Femur (tissue), 1 donor: ENCODE data around the gene LAMTOR2.
"Not testable (repeated sequence)": the region's sequence is repeated elsewhere in the genome, so short reads cannot be mapped to it uniquely, and the experiment has no call there.

Source experiments
- DNase-seq: peaks from one replicate; pipeline ENCODE4 v3.0.0-alpha.2; 2017

Gene LAMTOR2

GRCh38 chr1:156054500-156055280 is at the start of gene LAMTOR2:
TSS of gene LAMTOR2 (plus strand) at chr1:156054782. CDS start at chr1:156054890, 108 bp downstream.
- peak; percentile 99 for DNase-seq

- no peak for DNase-seq
These were observed 49.6 kb upstream of the LAMTOR2 start for GRCh38 chr1:156004843-156005584.

DNA sequence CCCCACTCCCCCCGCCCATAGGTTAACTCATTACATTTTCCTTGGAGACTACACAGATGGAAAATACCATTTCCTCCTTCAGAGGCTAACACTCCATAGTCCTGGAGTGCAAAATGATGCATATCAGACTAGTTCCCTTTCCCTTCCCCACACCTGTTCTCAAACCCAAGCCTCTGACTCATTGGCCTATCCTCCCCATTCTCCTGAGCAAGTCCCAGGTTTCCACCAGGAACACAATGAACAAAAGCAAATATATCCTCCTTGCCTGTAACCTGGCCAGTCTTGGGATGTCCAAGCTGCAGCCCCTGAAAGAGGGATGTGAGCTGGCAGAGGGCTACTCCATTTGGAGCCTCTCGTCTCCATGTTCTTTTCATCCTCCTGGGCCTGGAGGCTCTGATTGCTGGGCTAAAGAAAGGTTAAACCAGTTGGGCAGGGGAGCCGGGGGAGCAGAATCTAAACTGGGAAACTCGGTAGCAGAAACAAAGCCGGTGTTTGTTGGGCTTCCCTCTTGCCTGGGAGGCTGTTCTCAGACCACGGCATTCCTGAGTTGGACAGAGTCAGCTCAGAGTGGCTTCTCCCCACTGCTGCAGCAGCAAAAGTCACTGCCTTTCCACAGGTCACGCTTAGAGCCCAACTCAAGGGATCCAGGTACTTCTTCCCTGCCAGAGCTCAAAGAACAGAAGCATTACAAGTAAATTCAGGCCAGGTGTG is 47.8 kb upstream of the LAMTOR2 start:
- no peak for DNase-seq

- DNase-seq, result no peak
These were observed 45.2 kb upstream of the LAMTOR2 start for GRCh38 chr1:156009404-156009803.

DNA sequence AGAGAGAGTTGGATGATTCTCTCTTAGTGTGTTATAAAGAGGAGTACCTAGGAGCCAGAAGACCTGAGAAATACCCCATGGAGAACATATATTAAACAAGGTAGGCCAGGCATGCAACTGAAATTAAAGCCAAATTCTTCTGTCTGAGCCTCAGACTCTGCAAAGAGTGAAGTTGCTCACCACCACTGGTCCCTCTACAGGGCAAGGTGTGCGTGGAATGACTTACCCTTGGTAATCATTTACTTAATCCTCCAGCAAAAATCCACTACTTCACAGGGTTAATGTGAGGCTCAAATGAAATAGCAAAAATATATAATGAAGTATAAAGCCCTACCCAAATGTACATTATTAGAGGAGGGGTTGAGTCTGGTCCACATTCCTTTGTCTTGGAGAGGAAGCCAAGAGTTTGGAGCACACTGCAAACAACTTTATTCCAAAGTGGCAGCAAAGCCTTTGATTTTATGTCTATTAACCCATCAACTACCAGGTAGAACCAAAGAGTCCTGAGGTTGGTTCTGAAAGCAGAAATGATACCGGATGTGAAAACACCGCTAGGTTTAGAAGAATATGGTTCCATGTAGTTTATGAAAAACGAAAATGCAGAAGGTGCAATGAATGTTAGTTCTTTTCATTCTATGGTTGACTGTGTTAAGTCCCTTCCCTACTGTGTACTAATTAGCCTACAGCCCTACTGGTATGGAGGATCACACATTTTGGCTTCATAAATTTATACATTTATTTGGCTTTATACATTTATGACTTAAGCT is 42.3 kb upstream of the LAMTOR2 start:
- no peak for DNase-seq

DNA sequence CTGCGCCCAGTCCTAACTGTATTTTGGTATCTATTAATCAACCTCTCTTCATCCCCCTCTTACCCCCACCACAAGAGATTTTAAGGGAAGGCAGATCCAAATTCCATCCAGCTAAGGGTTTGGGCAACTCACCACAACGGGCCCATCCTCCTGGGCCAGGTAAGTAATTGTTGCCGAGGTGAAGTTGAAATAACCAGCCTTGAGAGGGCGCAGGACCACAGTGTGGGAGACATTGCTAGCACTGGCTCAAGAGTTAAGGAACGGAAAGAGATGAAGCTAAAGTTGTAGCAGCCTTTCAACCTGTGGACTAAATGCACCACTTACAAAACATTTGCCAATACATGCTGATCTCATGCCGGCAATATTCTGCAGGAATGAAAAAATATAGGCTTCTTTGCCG is 39.8 kb upstream of the LAMTOR2 start:
- DNase-seq, result no peak

GRCh38 chr1:156019946-156020292 is 34.7 kb upstream of the LAMTOR2 start:
- DNase-seq, result no peak

DNA sequence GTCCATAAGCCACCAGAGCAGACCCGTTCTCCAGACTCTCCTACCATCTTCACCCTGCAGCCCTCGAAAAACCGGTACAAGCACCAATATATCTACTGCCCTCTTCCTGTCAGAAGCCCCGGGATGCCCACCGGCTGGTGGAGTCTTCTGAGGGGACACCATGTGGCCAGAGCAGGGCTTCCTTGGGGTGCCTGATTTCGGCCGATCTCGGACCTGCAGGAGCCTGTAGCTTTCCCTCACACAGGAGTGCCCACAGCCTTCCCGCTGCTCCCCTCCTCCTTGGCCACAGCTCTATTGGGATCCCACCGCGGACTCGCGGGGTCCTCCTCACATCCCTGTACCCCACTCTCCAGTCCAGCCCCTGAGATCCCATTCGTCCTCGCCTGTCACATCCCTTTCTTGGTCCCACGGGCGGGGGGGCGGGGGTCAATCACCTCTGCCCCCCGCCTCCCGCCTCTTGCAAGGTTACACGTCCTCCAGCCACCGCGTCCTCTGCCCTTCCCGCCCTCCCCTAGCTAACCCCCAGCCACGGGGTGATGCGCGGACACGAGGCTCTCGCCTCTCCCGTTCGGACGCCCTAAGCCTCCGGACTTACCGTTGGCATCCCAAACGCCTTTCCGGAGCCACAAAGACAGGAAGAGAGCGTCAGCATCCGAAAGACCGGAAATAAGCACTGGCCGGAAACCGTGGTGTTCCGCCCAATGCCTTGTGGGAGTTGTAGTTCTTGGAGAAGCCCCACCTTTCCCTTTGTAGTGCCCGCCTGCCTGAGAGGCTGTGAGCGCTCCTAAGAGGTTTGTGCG is 34.1 kb upstream of the LAMTOR2 start, which contains the start of gene SSR2:
Gene SSR2, minus strand, starts transcription at position 659 of the 800 bp plus-strand sequence. CDS start 784 bp downstream, outside the sequence.
- DNase-seq, result peak; percentile 94

GRCh38 chr1:156021093-156021428 is 33.5 kb upstream of the LAMTOR2 start:
- no peak for DNase-seq

DNA sequence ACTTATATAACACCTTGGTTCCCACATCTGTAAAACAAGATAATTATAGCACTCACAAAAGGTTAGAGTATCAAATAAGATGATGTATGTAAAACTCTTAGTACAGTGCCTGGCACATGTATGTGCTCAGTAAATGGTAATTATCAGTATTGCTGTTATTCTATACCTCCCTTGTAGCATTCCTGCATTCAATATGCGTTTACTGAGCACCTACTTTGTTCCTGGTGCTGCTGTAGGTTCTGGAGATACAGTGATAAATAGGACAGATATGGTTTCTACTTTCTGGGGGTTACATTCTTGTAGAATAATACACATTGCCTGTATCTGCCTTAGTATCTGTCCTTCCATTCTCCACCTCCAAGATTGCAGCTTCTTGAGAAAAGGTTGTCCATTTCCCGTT is 32.6 kb upstream of the LAMTOR2 start:
- DNase-seq, result no peak

DNA sequence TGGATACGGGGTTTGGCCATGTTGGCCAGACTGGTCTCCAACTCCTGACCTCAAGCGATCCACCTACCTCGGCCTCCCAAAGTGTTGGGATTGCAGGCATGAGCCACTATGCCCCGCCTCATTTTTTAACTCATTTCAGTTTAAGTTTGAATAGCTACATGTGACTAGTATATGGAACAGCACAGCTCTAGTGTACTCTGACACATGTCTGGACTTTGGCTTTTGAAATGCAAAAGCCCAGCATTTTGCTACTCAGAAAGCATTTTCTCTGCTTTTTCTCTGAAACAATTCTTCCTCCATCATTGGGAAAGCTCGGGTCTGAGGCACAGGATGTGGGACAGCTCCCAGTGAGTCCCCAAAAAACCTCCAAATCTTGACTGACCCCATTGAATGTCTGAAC is 29.8 kb upstream of the LAMTOR2 start:
- DNase-seq, result no peak

DNA sequence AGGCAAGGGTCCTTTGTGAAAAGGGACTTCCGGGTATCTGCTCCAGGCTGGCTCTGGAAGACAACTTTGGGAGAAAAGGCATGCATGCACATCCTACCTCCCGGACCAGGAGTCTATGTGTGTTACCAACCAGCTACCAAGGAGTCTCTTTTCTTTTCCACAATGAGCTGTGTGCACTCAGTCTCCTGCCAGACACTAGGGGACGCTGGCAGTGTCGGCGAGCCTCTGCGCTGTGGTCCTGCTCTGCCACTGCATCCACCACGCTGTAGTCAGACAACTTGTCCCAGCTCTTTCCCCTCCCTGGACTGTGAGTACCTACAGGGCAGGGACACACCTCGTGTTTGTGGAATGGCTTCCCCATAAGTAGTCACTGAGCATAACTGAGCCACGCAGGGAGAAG is 28.7 kb upstream of the LAMTOR2 start:
- DNase-seq, result peak; percentile 41

- DNase-seq, result no peak
These were observed 28.0 kb upstream of the LAMTOR2 start for GRCh38 chr1:156026588-156026987.

GRCh38 chr1:156033011-156033410 is 21.6 kb upstream of the LAMTOR2 start:
- no peak for DNase-seq

GRCh38 chr1:156034991-156035390 is 19.6 kb upstream of the LAMTOR2 start:
- DNase-seq, result not testable (repeated sequence)

- DNase-seq, result no peak
These were observed 11.8 kb upstream of the LAMTOR2 start for GRCh38 chr1:156042828-156043227.

DNA sequence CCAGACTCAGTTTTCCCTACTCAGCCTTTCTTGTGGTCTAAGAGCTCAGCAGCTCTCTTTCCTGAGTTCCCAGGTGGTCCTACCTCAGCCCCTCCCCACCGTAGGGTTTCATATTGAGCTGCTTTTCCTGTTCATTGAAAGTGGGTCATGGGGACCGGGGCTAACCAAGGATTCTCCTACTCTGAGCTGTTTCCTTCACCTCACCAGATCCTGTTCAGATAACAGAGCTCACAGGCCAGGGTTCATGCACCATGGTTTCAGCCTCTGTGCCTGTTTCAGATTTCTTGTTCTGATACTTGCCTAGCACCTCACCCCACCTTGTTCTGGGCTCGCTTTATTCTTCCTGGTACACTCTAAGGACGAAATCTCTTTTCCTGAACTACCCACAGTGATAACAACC is 9.5 kb upstream of the LAMTOR2 start:
- DNase-seq, result no peak

DNA sequence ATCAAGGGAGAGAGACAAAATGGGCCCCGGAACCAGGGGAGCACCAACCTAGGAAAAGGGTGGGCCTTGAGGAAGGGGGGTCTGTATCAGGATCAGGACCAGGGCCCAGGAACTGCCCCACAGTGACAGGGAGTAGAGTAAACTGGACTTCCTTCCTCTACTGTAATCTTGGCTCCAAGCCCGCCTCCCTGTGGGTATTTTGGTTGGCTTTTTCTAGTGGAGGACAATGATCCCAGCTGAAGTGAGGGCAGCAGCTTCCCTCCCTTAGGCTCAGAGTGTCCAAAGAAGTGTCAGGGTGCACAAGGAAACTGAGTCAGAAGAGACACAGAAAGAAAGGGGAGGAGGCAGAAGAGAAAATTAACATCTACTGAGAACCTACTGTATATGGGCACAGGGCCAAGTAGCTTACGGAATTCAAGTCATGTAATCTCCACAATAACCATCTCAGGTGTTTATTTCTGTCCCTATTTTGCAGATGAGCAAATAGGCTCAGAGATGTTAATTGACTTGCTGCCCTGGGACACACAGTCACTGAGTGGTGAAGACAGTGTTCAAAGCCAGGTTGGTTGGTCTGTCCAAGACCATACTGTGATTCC is 5.8 kb upstream of the LAMTOR2 start:
- DNase-seq, result no peak

DNA sequence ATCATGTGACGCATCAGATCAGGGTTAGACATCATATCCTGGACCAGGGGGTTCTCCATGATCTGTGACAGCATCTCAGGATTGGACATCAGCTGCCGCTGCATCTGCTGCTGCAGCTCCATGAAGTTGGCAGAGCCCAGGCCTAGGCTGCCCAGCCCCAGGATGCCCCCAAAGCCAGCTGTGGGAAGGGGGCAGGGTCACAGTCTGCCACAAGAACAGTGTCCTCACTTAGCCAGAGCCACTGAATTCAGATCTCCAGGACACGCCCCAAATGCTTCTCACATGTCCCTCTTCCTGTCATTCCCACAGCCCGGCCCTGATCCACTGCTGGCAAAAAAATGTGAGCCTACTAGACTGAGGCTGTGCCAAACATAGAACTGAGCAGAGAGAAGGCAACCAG is 4.2 kb upstream of the LAMTOR2 start:
- peak; percentile 73 for DNase-seq

DNA sequence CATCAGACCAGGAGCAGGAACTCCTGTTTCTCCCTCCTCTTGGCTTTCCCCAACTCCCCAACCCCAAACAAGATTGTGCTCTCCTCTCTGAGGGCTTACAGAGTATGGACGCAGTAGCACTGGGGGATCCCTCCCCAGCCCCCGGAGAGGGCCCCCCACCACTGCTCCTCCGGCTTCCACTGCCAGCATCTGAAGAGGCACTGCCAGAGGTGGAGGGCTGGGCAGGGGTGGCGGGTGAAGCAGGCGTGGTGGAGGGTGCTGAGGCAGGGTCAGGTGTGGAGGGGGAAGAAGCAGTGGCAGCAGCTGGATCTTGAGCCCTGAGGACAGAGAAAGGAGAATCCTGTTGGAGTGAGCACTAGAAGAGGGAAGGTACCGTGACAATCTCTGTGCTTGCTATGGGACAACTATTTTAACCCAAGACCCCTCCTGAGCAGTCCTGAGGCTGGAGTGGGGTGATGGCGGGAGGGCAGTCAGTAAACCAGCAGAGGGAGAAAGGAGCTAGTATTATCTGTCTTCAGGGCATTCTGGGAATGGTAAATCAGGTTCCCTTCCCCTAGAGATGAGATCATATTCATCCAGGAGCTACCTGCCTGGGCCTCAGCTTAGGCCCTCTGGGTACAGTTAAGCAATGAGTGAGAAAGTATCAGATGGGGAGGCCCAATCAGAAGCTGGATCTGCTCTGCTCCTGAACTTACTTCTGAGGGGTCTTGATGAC is 3.4 kb upstream of the LAMTOR2 start:
- DNase-seq, result no peak
